GM12865 (cell line): ENCODE data around the gene RBM20.

ENCODE experiments used
- DNase-seq: peaks from one replicate; pipeline ENCODE4 v3.0.0; 2010; ENCODE audit warnings: low read depth
- H3K4me3 ChIP-seq: 2 replicates; pipeline ENCODE4 v1.5.1; 2011; ENCODE audit warnings: mild to moderate bottlenecking, low read depth, low read length, control low read depth
- CTCF ChIP-seq: IDR thresholded peaks from 2 replicates; pipeline ENCODE4 v1.5.1; 2011; ENCODE audit warnings: low read length, control low read depth, low read depth, inconsistent platforms; ENCODE audit not compliant: insufficient read depth; ENCODE audit errors: missing control alignments

Gene RBM20

DNA sequence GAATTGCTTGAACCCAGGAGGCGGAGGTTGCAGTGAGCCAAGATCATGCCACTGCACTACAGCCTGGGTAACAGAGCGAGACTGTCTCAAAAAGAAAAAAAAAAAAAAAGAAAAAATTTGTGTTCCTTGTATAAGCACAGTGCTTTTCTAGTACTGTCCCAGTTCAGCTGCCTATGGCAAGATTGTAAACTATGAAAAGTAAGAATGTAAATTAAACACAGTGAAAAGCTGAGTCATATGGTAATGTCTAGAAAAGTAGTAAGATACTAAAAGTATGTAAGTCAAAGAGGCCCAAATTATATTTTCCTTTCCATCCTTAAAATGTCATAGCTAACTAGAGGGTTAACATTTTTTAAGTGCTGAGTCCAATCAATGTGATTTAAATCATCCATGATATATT, 42.8 kb downstream of the RBM20 start:
- DNase-seq, result no peak
- no peak overlapping the region for H3K4me3 ChIP-seq
- TF ChIP-seq CTCF, result no peak

DNA sequence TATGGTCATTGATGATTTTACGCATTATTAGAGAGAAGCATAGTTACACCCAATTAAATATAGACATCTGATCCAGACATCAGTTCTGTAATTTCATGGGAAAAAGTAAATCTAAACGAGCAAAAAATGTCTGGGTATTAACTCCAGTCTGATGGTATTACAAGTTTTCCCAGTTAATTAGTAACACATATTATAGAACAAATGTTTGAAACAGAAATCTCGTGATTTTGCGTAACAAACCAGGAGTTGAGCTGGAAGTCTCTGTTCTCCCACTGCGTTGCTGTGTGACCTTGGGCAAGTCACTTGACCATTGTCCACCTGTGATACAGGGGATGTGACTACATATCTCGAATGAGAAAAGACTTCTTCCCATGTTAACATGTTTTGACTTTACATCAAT, 43.3 kb downstream of the RBM20 start:
- TF ChIP-seq CTCF, result no peak
- no peak for DNase-seq
- no peak overlapping the region for H3K4me3 ChIP-seq

- no peak overlapping the region for H3K4me3 ChIP-seq
- DNase-seq, result no peak
- TF ChIP-seq CTCF, result no peak
These were observed 47.0 kb downstream of the RBM20 start for GRCh38 chr10:110691139-110691538.

DNA sequence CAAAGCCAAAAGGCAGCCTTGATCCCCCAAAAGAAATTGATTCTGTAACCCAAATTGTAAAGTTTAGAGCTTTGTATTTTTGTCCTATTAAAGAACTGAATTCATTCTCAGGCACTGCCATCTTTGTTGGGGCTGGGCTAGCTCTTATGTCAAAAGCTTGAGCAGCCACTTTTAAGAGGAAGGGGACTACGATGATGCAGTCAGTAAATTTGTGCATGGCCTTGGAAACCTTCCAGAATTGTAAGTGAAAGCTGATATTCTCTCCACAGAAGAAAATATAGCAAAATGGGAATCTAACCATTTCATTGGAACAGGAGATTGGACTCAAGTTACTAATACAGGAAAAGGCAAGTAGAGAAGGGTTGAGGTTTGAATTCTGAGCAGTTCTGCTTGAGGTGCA, 50.1 kb downstream of the RBM20 start:
- no peak for DNase-seq
- TF ChIP-seq CTCF, result no peak
- H3K4me3 ChIP-seq, result no peak overlapping the region

DNA sequence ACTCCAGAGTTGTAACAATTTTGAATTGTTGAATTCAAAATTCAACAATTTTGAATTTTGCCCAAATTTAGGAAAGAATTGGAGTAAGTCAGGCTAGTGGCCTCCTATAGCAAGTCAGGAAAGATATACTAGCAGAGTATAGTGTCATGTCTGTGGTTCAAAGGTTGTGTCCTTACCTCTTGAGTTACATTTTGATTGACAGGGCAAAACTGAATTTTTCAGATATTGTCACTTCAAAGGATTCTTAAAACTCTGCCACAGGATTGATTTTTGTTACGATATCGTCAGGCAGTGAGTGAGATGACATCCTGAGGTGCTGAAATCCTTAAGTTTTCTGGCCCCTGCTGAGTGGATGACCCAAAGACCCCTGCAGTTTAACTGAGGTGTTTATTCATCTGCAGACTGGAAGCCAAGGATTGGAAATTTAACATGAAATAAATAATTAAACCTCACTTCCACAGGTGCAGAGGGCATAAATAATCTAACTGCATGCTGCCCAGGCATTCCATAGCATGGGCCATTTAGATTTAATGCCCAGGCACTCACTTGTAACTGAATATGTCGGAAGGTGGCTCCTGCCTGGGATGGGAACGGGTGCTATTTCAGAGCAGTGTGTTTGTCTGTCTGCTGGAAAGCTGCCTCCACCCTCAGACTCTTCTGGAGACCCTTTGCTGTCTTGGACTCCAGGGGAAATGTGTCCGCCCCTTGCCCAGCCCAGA, 50.8 kb downstream of the RBM20 start:
- no peak for TF ChIP-seq CTCF
- H3K4me3 ChIP-seq, result no peak overlapping the region
- no peak for DNase-seq

- DNase-seq, result no peak
- H3K4me3 ChIP-seq, result no peak overlapping the region
- no peak for TF ChIP-seq CTCF
These were observed 51.4 kb downstream of the RBM20 start for GRCh38 chr10:110695539-110695886.

GRCh38 chr10:110696436-110696835, 52.3 kb downstream of the RBM20 start:
- DNase-seq, result no peak
- no peak for TF ChIP-seq CTCF
- H3K4me3 ChIP-seq, result no peak overlapping the region
